HG02840 (cell line): ENCODE measurements around the gene HBA1.
"Not testable (repeated sequence)": the region's sequence is repeated elsewhere in the genome, so short reads cannot be mapped to it uniquely, and the experiment has no call there.

Source experiments
- ATAC-seq: cut with Tn5 transposase; IDR thresholded peaks from one replicate; pipeline ENCODE4 v1.9.1; 2021; ENCODE audit warnings: mild to moderate bottlenecking, moderate library complexity, moderate number of reproducible peaks; ENCODE audit not compliant: unreplicated experiment, low FRiP score

HBA1 gene

GRCh38 chr16:193441-193840, 17.0 kb downstream of the HBA1 start:
- ATAC-seq = no peak

DNA sequence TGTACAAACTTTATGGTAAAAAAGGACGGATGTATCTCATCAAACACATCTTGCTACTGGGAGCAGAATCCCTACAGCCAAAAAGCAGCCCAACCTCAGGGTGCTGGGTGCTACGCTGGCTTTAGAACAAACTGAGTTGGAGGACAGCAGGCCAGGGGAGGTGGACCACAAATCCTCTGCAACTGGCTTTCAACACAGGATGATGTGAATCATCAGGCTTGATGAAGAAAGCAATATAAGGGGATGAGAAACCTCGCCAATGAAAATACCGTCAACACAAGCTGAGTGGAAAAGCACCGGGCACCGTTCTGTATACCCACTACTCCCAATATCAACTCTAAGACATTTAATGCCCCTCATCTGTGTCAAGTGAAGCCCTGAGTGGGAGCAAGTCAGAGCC, 18.0 kb downstream of the HBA1 start:
- ATAC-seq = no peak

GRCh38 chr16:200388-200787, 23.9 kb downstream of the HBA1 start:
- ATAC-seq = no peak

- no peak for ATAC-seq
Measured at GRCh38 chr16:203246-203645, 26.8 kb downstream of the HBA1 start.

DNA sequence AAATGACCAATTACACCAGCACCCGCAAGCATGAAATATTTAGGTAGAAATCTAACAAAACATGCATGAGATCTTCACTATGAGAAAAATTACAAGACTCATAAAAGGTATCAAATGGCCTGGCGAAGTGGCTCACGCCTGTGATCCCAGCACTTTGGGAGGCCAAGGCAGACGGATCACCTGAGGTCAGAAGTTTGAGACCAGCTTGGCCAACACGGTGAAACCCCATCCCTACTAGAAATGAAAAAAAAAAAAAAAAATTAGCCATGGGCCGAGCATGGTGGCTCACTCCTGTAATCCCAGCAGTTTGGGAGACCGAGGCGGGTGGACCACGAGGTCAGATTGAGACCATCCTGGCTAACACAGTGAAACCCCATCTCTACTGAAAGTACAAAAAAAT, 27.6 kb downstream of the HBA1 start:
- ATAC-seq = not testable (repeated sequence)

DNA sequence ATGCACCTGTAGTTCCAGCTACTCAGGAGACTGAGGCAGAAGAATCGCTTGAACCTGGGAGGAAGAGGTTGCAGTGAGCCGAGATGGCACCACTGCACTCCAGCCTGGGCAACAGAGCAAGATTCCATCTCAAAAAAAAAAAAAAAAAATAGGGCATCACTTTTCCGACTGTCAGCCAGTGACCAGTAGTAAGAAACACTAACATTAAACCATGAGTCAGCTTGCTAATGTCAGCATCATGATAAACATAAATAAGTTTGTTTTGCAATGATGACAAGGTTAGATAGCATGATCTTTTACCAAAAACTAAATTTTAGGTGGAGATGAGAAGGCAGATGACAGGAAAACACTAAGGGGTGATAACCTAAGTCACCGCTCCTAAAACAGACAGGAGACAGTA, 32.9 kb downstream of the HBA1 start:
- ATAC-seq = not testable (repeated sequence)

- ATAC-seq = not testable (repeated sequence)
Measured at GRCh38 chr16:211631-212180, 35.2 kb downstream of the HBA1 start.

DNA sequence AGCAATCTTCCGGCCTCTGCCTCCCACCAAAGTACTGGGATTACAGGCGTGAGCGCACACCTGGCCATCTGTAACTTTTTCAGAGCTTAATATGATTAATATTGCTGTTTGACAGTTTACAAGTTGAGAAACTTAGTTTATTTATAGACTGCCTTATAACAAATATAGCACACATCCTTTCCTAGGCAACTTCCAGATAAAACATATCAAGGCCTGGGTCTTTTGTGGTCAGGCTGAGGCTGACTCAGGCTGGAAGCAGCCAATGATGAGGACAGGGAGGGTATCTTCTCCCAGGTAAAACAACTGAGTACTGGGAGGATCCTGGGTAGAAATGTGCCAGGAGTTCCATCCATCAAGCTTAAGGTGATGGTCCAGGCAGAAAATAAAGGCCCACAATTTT, 36.5 kb downstream of the HBA1 start:
- no peak for ATAC-seq

- no peak for ATAC-seq
Measured at GRCh38 chr16:220021-220420, 43.5 kb downstream of the HBA1 start.
